HG02642 (cell line): ENCODE measurements around the gene PRKCG.

Experiments
- ATAC-seq: cut with Tn5 transposase; IDR thresholded peaks from one replicate; pipeline ENCODE4 v1.9.1; 2021; ENCODE audit warnings: mild to moderate bottlenecking; ENCODE audit not compliant: unreplicated experiment, poor library complexity

PRKCG gene

GRCh38 chr19:53896682-53897081 is 14.7 kb downstream of the PRKCG start:
- ATAC-seq, result no peak

- ATAC-seq, result no peak
Measured at GRCh38 chr19:53897459-53897858, 15.5 kb downstream of the PRKCG start.

- ATAC-seq, result no peak
Measured at GRCh38 chr19:53898166-53898565, 16.2 kb downstream of the PRKCG start.

- ATAC-seq, result no peak
Measured at GRCh38 chr19:53898636-53899341, 16.8 kb downstream of the PRKCG start.

- no peak for ATAC-seq
Measured at GRCh38 chr19:53900191-53900860, 18.3 kb downstream of the PRKCG start.

- ATAC-seq, result no peak
Measured at GRCh38 chr19:53903055-53903680, 21.2 kb downstream of the PRKCG start.

- no peak for ATAC-seq
Measured at GRCh38 chr19:53904909-53905308, 22.9 kb downstream of the PRKCG start.

GRCh38 chr19:53905787-53906186 is 23.8 kb downstream of the PRKCG start:
- ATAC-seq, result no peak

GRCh38 chr19:53906211-53907192 is 24.5 kb downstream of the PRKCG start:
- ATAC-seq, result no peak

GRCh38 chr19:53907193-53907581 is 25.2 kb downstream of the PRKCG start:
- no peak for ATAC-seq

GRCh38 chr19:53907690-53908089 is 25.7 kb downstream of the PRKCG start:
- no peak for ATAC-seq

- no peak for ATAC-seq
Measured at GRCh38 chr19:53908106-53908934, 26.3 kb downstream of the PRKCG start.

GRCh38 chr19:53908935-53909415 is 27.0 kb downstream of the PRKCG start, which contains the start of gene CACNG7:
Gene CACNG7 (plus strand): TSS chr19:53909278. CDS start chr19:53912832, 3,554 bp downstream.
- no peak for ATAC-seq

GRCh38 chr19:53909471-53910169 is 27.6 kb downstream of the PRKCG start:
- no peak for ATAC-seq

- ATAC-seq, result no peak
Measured at GRCh38 chr19:53910170-53910518, 28.1 kb downstream of the PRKCG start.

GRCh38 chr19:53912653-53913052 is 30.7 kb downstream of the PRKCG start:
- ATAC-seq, result no peak

GRCh38 chr19:53915000-53915399 is 33.0 kb downstream of the PRKCG start:
- ATAC-seq, result no peak

GRCh38 chr19:53916004-53916403 is 34.0 kb downstream of the PRKCG start:
- no peak for ATAC-seq

- no peak for ATAC-seq
Measured at GRCh38 chr19:53917356-53917755, 35.4 kb downstream of the PRKCG start.
